Skin epidermis (tissue), 12 donors: Measurements from ENCODE around the gene SNED1.

ENCODE experiments used
- H3K27ac ChIP-seq, 21 experiments: fragments of 200-600 bp; sonication (generic) in 11 of 21; one replicate each; pipeline ENCODE4 v1.5.0; 2020; ENCODE audit warnings: mild to moderate bottlenecking in 3 of 21, inconsistent platforms in 2 of 21, moderate library complexity in 2 of 21
- H3K4me3 ChIP-seq, 7 experiments: fragments of 200-600 bp; sonication (generic) in 2 of 7; one replicate each; pipeline ENCODE4 v1.5.0; 2020; ENCODE audit warnings: inconsistent platforms in 2 of 7, mild to moderate bottlenecking in 2 of 7, moderate library complexity in 1 of 7

Gene SNED1

DNA sequence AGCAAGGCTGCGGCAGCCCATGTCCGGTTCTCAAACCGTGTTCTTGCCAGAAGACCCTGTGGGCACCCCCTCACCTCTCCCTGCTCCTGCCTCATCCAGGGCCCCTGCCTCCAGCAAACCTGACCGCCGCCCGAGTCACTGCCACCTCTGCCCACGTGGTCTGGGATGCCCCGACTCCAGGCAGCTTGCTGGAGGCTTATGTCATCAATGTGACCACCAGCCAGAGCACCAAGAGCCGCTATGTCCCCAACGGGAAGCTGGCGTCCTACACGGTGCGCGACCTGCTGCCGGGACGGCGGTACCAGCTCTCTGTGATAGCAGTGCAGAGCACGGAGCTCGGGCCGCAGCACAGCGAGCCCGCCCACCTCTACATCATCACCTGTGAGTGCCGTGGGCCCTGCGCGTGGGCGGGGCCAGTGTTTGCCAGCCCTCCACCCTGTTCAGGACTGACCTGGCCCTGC is 71.4 kb downstream of the SNED1 start:
- H3K27ac ChIP-seq, result no peak overlapping the region

DNA sequence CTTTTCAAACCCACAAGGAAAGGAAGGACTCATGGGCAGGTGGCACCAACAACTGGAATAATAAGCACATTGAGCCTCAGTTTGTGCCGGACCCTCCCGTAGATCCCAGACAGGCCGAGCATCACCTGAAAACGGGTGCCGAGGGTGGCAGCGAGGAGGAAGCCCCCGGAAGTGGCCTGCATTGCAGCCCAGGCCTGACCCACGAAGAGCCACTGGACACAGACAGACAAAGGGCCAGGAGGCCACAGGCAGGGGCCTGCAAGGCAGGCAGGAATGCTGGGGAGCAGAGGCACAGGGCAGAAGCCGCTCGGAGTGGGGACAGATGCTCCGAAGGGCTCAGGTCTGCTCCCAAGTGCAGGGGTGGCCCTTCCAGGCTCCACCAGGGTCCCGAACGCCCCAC is 71.9 kb downstream of the SNED1 start:
- Histone ChIP-seq H3K4me3 (no peak overlapping the region), H3K27ac (no peak overlapping the region)

More for the DNA sequence above, 71.4 kb downstream of the SNED1 start:
- no peak overlapping the region for H3K4me3 ChIP-seq

DNA sequence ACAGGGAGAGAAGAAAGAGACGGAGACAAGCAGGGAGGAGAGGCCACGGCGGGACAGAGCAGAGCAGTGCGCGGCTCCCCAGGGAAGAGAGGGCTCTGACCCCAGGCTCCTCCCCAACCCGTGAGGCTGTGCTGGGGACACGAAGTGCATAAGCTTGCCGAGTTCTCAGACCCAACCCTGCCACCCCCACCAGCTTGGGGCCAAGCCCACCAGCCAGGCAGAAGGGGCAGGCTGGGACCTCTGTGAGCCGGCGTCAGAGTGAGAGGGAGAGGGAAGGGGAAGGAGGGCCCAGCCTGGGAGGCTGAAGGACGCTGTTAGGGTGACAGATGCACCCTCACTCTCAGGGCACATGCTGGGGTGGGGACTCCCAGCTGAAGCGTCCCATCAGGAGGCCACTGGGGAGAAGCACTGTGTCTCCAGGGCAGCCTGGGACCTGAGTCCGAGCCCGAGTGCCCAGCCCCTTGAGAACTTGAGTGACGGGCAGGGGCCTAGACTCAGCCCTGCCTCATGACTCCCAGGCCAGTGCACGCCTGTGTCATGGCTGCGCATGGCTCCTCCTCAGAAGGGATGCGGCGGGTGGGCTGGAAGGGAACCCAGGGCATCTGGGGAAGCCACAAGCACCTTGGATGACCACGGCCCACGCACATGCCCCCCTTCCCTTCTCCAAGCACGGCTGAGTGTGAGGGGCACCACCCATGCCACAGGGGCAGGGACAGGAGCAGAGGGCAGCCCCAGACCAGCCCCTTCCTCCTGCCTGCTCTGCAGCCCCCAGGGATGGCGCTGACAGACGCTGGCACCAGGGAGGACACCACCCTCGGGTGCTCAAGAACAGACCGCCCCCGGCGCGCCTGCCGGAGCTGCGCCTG is 72.6 kb downstream of the SNED1 start:
- no peak overlapping the region for H3K27ac ChIP-seq
- H3K4me3 ChIP-seq, result no peak overlapping the region

DNA sequence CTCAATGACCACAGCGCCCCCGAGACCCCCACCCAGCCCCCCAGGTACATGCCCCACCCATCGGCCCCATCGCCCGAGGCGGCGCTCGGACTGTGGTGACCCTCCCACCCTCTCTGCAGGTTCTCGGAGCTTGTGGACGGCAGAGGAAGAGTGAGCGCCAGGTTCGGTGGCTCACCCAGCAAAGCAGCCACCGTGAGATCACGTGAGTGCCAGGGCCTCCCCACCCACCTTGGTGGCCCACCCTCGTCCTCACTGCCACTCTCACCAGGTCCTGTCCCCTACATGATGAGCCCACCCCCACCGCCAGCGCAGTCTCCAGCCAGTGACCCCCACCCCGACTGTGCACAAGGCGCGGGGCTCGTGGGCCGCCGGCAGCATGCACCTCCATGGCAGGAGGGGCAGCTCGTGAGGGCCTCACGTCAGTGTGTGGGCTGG is 73.3 kb downstream of the SNED1 start:
- no peak overlapping the region for H3K27ac ChIP-seq
- H3K4me3 ChIP-seq, result no peak overlapping the region

DNA sequence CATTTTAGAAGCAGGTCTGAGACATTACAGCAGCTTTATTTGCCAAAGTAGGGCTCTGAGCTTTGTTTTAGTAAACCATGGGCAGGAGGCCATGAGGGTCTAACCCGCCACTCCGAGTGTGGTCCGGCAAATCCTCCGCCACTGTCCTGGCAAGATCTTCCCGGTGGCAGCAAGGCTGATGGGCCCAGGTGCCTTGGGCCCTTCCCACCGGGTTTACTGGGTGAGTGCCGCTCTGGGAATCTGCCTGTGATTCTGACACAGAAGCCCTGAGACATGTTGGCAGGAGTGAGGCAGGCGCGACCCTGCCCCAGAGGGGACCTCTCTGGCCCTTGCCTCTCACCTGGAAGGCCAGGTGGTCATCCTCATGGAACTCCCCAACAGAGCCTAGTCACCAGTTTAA is 73.7 kb downstream of the SNED1 start:
- Histone ChIP-seq H3K4me3 (no peak overlapping the region), H3K27ac (no peak overlapping the region)

DNA sequence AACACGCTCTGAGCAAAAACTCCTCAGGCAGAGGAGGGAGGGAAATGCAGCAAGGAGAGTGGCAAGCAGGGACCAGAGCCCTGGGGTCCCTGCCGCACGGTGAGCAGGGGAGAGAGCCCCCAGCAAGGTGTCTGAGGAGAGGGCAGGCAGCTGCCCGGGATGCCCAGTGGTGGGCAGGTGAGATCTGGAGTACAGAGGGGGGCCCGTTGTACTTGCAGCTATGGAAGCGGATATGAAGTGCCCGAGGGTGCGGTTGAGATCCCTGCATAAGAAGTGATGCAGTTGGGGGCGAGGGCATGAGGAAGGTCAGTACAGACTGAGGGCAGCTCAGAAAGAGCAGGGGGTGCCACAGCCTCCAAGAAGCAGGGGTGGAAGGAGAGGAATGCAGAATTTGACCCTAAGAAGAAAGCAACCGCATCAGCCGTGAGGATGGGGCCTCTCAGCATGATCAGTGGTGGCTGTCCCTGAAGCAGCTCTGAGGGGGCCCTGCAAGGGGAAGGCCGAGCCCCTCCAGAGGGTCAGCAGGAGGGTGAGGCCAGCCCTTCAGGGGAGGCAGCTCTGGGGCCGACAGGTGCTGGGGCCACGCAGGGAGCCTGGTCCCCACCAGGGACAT is 74.2 kb downstream of the SNED1 start:
- Histone ChIP-seq H3K4me3 (no peak overlapping the region), H3K27ac (no peak overlapping the region)

DNA sequence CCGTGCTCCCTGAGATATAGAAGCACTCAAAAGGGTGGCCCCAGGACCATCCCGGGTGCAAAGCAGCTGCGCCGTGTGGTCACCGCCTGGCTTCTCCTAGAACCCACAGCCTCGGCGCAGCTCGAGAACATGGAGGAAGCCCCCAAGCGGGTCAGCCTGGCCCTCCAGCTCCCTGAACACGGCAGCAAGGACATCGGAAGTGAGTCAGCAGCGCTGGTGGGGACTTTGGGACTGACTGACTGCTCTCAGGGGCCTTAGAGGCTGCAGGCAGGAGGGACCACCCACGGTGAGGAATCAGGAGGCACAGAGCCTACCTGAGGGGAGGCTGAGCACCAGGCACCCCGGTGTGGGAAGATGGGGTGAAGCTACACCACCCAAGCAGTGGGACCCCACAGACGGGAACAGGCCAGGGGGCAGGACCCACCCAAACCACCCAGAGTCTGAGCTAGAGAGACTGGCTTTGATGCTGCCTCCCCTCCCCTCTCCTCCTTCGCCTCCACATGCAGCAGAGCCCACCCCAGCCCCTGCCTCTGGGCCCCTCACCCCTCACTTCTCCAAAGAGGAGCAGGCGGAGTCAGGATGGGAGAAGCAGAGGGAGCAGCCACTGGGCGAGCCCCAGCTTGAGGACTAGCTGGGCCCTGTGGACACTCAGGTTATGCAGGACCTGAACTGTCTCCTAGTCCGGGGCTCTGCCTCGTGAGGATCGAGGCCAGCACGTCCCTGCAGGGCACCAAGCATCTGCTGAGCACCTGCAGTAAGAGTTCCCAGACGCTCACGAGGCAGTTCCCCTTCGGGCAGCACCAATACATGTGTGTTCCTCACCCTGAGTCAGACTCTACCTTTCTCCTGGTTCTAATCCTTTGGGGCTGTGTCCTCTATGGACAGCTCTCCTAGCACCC is 75.0 kb downstream of the SNED1 start:
- no peak overlapping the region for H3K4me3 ChIP-seq
- H3K27ac ChIP-seq, result no peak overlapping the region

DNA sequence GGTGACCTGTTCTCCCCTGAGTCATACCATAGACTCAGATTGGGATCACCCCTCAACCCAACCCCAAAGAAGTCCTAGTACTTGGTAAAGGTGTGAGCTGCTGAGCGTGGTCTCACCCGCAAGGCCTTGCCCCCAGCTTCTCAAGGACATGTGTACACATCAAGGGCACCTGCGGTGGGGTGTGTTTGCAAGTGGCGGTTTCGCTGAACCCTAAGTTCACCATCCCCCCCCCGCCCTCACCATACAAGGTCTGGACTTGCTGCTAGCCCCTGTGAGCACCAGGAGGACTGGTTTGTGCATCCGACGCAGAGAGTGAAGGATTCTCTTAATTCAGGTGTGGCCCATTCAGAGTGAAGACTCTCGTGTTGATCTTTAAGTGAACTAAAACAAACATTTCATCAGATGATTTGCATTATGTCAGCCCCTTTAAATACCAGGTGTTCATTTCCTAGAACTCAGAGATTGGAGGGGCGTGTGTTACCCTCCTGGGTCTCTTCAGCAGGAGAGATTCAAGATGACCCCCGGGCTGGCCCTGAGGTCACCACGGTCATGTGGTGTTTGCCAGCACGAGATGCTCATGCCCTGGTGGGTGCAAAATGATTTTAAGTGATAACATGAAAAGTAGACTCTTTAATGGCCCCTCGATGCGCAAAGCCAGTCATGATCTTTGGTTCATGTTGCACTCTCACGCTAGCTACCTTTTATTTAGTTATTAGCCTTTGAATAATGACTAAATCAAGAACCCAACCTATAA is 75.8 kb downstream of the SNED1 start:
- no peak overlapping the region for H3K4me3 ChIP-seq

DNA sequence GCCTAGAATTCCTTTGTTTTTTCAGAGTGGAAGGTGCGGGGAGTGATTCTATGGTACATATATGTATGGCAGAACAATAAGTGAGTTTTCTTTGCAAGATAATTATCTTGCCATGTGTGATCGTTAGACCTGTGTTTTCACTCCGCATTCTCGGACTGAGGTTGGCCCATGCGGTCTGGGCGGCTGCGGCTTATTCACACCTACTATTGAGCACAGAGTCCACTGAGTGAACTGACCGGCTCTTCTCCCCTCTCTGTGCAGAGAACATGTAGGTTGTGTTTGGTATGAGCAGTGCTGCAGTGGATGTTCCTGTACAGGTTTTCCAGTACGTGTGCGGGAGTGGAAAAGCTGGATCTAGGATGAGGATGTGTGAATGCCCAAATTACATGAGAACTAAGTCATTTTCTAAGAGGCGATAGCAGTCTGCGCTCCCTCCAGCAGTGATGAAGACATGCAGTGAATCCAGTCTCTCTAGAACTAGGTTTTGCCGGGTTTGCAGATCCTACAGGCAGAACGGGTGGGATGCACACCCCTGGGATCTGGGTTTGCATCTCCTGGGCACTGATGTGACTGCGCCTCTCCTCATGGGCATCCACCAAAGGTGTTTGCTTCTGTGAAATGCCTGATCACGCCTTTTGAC is 76.6 kb downstream of the SNED1 start:
- Histone ChIP-seq H3K27ac (no peak overlapping the region), H3K4me3 (no peak overlapping the region)

More for the DNA sequence above, 75.8 kb downstream of the SNED1 start:
- no peak overlapping the region for H3K27ac ChIP-seq

DNA sequence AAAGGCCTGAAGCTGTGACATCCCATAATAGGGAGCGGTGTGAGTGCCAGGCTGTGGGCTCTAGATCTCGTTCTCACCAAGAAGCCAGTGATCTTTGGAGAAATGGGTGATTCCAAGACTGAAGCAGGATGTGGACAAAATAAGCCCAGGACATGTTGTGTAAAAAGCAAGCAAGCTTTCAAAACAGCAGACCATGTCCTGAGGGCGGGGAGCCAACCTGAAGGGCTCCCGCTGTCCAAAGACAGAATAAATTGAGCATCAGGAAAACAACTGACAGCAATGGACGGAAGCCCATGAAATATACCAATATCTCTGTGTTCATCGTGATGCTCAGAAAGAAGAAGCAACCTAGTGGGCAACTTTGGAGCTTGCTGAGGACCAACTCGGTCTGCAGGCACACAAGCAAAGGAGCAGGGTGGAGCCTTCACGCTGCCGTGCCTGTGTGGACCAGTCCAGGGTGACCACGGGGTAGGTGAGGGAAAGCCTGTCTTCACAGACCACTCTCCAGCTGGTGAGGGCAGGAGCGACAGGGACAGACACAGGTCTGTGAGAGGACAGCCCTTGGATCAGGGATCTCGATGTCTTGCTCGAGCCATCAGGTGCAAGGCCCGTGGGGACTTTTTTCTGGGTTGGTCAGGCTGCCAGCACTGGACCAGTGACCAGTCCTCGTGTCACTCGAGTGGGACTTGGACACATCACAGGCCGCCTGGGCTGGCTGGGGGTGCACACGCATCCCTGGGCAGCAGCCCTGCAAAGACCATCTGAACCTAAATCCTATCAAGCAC is 82.2 kb downstream of the SNED1 start:
- Histone ChIP-seq H3K4me3 (no peak overlapping the region), H3K27ac (peak overlapping the region in 1 of 21 experiments; percentile 21)

DNA sequence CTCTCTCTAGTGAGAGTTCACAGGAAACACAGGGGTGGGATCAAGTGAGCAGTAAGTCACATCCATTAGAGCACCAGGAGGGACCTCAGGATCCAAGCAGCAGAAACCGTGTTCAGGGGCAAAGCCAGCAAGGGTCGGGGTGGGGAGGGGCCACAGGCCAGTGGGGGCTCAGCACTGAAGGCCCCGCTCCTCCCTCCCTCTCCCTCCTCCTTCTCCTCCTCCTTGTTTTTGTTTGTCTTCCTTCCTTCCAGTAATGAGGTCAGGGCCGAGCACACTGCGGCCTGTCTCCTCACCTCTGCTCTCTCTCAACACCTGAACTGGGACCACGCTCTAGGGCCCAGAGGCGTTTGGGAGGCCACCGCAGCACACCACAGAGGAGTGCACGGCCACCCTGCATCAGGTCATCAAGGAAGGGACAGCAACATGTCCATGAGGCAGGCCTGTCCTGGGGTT is 82.8 kb downstream of the SNED1 start:
- H3K27ac ChIP-seq, result peak overlapping the region in 2 of 21 experiments; percentile 21 to 52
- no peak overlapping the region for H3K4me3 ChIP-seq

DNA sequence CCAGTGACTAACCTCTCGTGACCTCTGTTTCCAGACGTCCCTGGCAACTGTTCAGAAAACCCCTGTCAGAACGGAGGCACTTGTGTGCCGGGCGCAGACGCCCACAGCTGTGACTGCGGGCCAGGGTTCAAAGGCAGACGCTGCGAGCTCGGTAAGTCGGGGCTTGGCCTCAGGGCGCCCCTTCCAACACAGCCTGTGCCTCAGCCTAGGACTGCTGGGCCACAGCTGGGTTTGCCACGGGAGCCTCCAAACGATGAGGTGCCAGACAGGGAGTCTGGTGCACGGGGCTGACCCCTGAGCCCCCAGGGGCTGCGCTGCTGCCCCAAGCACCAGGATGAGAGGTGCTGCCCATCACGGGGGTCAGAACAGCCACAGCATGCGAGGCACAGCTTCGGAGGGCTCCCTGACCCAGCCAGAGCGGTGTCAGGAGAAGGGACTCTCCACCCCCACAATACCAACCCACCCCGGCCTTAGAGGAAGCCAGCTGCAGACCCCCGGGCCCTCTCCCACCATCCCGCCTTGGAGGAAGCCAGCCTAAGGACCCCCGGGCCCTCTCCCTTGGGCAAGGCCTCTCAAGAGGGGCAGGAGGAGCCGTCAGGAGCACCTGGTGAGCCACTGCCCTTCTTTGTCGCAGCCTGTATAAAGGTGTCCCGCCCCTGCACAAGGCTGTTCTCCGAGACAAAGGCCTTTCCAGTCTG is 83.4 kb downstream of the SNED1 start:
- Histone ChIP-seq H3K27ac (peak overlapping the region in 1 of 21 experiments; percentile 52), H3K4me3 (no peak overlapping the region)

DNA sequence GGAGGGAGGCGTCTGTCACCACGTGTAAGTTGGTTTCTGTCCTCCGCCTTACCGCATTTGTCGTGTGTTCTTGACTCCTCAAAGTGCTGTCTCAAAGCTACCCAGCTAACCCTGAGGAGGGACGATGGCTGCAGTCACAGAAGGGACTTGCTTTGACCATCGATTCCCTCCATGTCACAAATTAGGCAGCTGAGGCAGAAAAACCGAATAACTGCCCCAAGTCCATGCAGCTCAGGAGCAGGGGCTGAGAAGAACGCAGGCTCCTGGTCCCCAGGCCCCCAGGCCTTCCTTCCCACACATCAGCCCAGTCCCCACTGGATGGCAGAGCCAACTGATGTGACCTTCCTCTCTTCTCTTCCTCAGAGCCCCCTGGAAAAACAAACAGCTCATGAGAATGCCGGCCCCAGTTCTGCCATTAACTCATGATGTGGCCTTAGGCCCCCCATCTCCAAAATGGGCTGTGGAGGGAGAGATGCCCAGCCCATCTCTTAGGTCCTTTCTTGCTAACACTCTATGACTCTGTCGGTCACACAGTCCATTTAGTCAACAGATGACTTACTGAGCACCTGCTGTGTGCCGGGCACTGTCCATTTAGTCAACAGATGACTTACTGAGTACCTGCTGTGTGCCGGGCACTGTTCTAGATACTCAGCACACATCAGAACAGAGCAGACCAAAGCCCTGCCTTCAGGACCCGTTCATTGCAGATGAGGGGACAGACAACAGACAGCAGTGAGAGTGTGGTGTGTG is 84.1 kb downstream of the SNED1 start:
- no peak overlapping the region for H3K27ac ChIP-seq

DNA sequence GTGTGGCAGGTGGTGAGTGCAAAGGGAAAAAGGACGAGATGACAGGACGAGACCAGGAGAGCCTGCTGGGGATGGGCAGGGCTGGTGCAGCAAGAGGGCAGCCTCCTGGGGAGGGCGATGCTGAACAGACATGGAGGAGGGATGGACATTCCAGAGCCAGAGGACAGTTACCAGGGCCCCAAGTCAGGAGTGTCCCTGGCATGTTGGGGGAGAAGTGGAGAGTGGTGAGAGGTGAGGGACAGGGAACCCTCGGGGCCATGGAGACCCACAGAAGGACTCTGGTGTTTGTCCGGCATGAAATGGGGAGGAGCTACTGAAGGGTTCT is 84.6 kb downstream of the SNED1 start:
- Histone ChIP-seq H3K4me3 (no peak overlapping the region), H3K27ac (no peak overlapping the region)

More for the DNA sequence above, 84.1 kb downstream of the SNED1 start:
- H3K4me3 ChIP-seq, result no peak overlapping the region

DNA sequence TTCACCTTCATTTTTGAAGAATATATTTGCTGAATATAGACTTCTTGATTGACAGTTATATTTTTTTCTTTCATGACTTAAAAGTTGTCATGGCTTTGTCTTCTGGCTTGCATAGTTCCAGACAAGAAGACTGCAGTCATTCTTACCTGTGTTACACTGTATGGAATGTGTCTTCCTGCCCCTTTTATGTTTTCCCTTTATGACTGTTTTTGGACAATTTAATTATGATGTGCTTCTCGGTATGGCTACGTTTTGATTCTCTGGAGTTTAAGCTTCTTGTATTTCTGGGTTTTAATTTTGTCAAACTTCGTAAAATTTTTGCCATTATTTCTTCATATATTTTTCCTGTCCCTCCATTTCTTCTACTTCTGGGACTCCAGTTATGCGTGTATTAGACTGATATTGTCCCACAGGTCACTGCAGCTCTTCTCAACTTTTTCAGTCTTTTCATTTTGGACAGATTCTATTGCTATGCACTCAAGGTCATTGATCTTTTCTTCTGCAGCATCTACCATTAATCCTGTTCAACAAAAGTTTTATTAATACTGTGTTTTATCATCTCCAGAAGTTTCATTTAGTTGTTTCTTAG is 86.5 kb downstream of the SNED1 start:
- H3K27ac ChIP-seq, result no peak overlapping the region
- no peak overlapping the region for H3K4me3 ChIP-seq

DNA sequence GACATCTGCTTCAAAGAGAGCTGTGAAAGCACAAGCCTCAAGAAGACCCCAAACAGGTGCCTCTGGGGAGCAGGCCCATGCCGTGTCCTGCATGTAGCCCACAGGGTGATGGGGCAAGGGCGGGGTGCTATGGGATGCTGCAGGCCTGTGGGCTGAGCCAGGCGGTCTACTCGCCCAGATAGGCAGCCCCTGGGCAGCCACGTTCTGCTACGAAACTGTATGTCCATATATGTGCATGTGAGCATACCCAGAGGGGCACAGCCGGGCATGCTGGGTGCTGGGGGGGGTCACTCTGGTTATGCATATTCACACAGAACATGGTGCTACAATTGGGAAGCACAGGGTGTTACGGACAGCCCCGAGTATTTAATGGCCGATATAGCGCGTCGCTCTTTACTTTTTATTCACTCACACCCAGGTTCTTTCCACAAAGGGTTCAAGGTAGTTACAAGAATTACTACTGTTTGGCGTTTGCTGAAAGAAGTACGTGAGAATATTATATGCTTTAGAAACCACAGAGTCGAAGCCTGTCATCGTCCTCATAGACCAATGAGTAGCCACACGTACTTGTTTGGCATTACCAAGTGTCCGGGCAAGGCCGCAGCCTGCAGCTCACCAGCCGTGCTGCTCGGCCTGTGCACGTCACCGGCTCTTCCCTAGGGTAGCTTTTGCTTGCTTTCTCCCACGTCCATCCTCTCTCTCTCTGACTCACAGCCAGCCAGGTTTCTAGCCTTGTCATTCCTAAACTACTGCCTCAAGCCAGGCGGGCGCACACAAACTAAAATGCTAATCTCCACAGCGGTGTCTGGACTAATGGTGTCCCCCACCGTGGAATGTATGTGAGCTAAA is 89.2 kb downstream of the SNED1 start:
- Histone ChIP-seq H3K27ac (no peak overlapping the region), H3K4me3 (no peak overlapping the region)
